GM12873 (cell line): ENCODE results near the gene EIF2B5.

Experiments used
- TF ChIP-seq, protein P1 (sequence below): IDR thresholded peaks from 2 replicates; pipeline ENCODE4 v1.5.1; 2012; ENCODE audit warnings: low read depth, mild to moderate bottlenecking, moderate library complexity, low read length, control low read depth; ENCODE audit not compliant: insufficient read depth; ENCODE audit errors: missing control alignments

Gene EIF2B5

DNA sequence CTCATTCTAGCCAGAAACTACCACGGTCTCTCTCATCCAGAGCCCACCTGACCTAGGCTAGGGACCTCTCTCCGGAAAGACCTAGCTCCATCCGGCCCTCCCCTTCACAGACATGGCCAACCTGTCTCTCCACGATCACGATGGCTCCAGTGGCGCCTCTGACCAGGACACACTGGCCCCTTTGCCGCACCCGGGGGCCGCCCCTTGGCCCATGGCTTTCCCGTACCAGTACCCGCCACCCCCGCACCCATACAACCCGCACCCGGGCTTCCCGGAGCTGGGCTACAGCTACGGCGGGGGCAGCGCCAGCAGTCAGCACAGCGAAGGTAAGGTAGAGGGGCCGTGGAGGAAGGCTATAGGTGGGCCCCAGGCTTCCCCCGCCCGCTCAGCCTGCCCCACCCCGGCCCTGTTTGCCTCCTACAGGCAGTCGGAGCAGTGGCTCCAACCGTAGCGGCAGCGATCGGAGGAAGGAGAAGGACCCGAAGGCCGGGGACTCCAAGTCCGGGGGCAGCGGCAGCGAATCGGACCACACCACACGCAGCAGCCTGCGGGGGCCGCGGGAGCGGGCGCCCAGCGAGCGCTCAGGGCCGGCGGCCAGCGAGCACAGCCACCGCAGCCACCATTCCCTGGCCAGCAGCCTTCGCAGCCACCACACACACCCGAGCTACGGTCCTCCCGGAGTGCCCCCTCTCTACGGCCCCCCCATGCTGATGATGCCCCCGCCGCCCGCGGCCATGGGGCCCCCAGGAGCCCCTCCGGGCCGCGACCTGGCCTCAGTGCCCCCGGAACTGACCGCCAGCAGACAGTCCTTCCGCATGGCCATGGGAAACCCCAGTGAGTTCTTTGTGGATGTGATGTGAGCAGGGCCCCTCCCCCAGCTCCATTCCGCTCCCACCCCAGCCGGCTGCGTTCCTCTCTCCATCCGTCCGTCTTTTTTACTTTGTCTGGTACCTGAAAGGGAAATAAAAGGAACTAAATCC is 35.0 kb downstream of the EIF2B5 start:
- TF ChIP-seq, protein P1, sequence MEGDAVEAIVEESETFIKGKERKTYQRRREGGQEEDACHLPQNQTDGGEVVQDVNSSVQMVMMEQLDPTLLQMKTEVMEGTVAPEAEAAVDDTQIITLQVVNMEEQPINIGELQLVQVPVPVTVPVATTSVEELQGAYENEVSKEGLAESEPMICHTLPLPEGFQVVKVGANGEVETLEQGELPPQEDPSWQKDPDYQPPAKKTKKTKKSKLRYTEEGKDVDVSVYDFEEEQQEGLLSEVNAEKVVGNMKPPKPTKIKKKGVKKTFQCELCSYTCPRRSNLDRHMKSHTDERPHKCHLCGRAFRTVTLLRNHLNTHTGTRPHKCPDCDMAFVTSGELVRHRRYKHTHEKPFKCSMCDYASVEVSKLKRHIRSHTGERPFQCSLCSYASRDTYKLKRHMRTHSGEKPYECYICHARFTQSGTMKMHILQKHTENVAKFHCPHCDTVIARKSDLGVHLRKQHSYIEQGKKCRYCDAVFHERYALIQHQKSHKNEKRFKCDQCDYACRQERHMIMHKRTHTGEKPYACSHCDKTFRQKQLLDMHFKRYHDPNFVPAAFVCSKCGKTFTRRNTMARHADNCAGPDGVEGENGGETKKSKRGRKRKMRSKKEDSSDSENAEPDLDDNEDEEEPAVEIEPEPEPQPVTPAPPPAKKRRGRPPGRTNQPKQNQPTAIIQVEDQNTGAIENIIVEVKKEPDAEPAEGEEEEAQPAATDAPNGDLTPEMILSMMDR: no peak

DNA sequence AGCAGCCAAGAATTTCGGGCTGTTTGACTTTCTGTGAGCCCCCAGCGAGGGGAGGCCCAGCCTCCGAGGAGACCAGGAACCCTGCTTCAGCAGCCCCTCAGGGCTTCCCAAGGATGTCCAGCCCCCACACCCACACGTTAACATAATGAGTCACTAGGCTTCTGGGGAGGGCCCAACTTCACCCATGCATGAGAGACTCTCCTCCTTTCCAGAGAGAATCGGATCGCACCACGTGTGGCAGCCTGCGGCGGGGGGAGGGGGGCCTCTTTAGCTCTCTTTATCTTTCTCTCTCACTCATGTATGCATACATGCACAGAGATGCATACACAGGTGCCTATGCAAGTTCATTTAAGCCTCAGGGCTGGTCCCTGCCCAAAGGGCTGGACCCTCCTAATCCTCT is 36.4 kb downstream of the EIF2B5 start:
- TF ChIP-seq, protein P1: no peak

DNA sequence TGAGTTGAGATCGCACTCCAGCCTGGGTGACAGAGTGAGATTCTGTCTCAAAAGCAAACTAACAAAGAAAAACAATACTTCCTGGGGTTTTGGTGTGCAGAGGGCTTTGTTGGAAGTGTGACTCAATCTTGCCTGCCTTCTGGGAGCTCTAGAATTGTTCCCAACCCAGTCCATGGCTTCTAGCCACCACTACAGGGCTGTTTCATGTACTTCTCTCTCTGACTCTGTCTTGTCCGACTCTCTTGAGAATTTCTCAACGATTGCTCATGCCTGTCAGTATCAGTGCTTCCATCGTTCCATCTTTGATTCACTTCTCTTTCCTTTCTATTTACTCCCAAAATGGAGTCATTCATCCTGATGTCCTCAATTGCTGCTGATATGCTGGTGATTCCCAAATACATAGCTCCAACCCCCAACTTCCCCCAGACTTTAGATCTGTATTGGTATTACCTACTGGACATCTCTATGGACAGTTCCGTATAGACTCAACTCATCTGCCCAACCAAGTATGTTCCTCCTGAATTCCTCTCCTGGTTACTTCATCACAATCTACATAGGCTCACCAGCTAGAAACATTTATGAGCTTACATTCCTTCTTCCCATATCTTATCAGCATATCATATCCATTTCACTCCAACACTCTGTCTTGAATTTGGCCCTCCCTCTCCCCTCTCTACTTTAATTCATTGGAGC is 37.7 kb downstream of the EIF2B5 start:
- TF ChIP-seq, protein P1: no peak

DNA sequence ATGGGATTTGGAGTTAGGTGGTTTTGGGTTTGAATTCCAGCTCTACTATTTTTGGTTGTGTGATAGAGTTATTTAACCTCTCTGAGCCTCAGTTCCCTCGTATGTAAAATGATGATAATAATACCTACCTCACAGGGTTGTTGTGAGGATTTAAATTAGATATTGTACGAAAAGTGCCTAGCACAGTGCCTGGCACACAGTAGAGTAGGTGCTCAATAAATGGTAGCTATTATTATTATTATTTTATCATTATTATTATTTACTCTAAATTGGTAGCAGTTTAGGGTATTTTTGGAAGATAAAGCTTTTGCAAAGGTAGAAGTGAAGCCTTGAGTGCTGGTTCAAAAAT is 38.2 kb downstream of the EIF2B5 start:
- TF ChIP-seq, protein P1: no peak

DNA sequence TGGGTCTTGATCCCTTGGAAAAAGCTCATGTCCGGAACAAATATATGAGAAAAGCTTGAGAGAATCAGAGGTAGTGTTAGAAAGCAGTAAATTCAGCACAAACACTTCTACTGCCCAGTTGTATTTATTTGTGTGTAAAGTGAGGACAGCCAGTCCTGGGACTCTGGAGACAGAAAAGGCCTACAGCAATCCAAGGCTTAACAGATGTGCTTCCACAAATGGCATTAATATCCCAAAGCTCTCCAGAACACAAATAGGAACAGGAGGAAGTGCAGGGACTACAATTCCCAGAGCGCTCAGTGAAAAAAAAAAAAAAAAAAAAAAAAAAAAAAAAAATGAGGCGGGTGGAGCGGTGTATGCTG is 39.1 kb downstream of the EIF2B5 start:
- TF ChIP-seq, protein P1: no peak

DNA sequence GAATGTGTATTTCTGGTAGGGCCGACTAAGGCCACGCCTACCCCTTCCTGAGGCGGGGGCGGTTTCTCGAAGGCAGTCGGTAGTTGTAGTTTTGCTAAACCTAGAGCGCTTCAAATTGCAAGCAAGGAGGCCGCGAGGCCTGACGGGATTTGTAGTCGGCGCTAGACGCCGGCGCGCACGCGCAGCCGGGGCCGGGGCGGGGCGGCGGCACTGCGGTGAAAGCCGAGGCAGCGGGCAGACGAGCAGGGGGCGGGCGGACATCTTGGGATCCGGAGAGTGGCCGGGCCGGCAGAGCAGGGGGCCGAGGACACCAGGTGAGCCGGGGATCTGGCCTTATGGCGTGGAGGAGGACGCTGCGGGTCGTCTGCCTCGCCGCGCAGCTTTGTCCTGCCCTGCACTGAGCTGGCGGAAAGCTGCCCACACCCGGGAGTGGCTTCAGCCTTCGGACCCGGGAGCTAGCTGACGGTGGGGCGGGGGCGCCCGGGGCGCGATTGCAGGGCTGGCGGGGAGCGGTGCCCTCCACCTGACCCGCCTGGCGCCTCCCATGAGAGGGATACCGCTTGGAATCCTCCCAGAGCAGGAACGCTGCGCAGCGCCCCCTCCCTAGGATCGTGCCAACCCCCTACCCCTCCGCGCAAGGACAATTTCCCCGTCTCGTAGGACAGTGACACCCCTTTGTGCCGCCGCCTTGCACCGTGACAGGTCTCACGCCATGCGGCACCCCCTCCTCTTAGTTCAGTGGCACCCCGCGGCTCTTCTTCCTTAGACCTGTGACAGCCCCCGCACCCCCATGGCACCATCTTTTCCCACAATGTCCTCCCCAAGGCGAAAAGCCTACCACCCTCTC is 39.7 kb downstream of the EIF2B5 start, which contains the start of gene AP2M1:
Gene AP2M1, plus strand, starts transcription at position 210 of the 847 bp plus-strand sequence. CDS start 2,139 bp downstream, outside the sequence.
- TF ChIP-seq, protein P1: no peak
